Measurements from ENCODE around the gene POLR2I. TPM values are rescaled to one million over a fixed set of nuclear protein-coding genes. Genes with fewer than 3 reads are reported as not detected.

The POLR2I gene
- total and polyA plus RNA-seq, 2 of the 13 experiments (the other 11 are each of a cell fraction or from before 2014, with no cell fraction given), result 40.5 to 104 TPM

GRCh38 chr19:36081385-36081784 is 33.3 kb downstream of the POLR2I start (continued):
- TF ChIP-seq ZUFSP (CRISPR knock-in tag; IDR thresholded peaks at IDR 0.05; ENCODE audit: borderline replicate concordance) (no peak), DZIP1 (CRISPR knock-in tag; IDR thresholded peaks at IDR 0.05) (no peak), ZNF264 (CRISPR knock-in tag; IDR thresholded peaks at IDR 0.05) (no peak), KAT7 (CRISPR knock-in tag; IDR thresholded peaks at IDR 0.05; ENCODE audit: borderline replicate concordance) (no peak), HNRNPL (IDR thresholded peaks at IDR 0.05; ENCODE audit: low read depth, low read length) (no peak), ZNF891 (CRISPR knock-in tag; IDR thresholded peaks at IDR 0.05) (no peak), NFATC3 (CRISPR knock-in tag; IDR thresholded peaks at IDR 0.05) (no peak), ZEB1 (IDR thresholded peaks at IDR 0.05; ENCODE audit: insufficient replicate concordance, low read depth) (no peak), ZNF749 (CRISPR knock-in tag; IDR thresholded peaks at IDR 0.05; ENCODE audit: borderline replicate concordance) (no peak)
